SIG-M5 (cell line): Measurements from ENCODE around the gene PRR12.

Experiments used
- DNase-seq: peaks from one replicate; lab custom pipeline; 2025; lab: John Stamatoyannopoulos, UW

PRR12 gene

DNA sequence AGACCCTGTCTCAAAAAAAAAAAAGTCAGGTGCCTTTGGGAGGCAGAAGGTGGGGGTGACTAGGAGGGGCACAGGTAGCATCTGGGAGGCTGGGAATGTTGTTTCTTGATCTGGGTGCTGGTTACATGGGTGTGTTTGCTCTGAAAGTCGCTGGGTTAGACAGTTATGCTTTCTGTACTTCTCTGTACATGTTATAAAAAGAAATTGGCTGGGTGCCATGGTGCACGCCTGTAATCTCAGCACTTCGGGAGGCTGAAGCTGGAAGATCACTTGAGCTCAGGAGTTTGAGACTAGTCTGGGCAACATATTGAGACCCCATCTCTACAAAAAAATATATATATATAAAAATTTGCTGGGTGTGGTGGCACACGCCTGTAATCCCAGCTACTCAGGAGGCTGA is 25.7 kb upstream of the PRR12 start:
- DNase-seq: no peak

DNA sequence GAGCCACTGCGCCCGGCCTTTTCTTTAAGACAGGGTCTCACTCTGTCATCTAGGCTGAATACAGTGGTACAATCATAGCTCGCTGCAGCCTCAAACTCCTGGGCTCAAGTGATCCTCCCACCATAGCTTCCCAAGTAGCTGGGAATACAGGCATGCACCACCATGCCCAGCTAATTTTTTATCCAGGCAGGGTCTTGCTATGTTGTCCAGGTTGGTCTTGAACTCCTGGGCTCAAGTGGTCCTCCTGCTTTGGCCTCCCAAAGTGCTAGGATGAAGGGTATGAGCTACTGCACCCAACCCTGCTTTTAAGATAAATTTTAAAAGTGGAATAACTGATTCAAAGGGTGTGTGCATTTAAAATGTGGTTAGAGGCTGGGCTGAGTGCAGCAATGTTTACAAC is 24.7 kb upstream of the PRR12 start:
- no peak for DNase-seq

DNA sequence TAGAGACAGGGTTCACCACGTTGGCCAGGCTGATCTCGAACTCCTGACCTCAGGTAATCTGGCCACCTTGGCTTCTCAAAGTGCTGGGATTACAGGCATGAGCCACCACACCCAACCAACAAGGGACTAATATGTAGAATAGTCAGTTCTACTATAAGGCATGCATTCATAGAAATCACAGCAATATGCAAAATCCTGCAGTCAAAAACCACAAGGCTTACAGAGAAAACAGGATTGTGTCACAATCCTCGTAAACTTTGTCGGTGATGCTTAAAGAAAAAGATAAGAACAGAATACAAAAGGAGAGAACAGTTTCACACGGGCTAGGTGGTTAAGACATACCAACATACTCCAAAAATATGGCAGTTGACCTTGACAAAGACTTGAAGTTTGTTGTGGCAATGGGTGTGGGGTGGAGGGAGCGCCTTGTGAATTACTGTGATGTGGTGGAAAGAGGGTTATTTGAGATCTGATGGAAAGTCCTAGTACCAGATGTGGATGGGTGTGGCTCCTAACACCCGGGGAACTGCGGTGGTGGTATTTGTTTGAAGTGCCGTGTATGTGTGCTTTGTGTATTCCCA is 23.0 kb upstream of the PRR12 start:
- DNase-seq: no peak

DNA sequence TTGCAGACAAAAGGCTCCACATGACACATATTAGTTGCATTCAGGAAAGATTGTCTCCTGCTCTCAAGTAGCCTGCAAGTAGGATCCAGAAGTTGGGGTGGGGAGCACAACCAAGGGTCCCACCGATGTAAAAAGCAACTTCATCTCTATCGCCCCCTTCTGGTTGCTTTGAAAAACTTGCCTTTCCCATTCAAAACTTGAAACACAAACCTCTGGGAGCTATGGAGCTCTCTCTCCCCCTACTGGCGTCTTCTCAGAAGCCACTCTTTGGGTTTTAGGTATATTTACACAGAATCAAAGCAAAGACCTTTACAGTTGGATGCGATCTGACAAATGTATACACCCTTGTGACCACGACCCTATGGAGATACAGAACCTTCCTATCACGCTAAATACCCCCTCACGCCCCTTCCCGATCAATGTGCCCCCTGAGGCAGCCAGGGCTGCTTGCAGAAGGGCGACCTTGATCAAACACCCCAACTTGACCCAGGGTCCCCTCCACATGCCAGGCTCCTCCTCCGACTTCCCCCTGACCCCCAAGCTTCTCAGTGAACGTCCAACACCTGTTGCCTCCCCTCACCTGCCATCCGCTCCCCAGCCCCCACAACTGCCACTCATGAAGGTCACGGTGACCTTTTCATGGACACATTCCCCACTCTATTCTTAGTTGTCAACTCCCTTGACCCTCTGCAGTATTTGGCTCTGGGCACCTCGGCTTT is 20.7 kb upstream of the PRR12 start:
- no peak for DNase-seq

DNA sequence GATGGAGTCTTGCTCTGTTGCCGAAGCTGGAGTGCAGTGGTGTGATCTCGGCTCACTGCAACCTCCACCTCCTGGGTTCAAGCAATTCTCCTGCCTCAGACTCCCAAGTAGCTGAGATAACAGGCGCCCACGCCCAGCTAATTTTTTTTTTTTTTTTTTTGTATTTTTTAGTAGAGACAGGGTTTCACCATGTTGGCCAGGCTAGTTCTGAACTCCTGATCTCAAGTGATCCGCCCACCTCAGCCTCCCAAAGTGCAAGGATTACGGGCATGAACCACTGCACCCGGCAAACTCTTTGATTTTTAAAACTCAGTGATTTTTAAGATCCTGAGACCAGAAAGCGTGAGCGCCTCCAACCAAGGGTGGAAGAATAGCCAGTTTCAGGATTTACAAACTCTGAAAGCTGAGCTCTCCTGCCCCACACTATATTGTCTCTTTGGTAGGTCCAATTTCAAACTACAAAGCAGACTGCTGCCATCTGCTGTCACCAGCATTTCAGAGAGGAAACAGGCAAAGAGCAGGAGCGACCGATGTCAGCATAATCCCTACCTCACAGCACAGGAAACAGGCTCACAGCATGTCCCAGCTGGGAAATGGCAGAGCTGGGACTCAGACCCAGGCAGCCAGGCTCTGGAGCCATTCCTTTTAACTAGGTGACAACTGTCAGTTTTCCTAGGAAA is 19.8 kb upstream of the PRR12 start:
- no peak for DNase-seq

DNA sequence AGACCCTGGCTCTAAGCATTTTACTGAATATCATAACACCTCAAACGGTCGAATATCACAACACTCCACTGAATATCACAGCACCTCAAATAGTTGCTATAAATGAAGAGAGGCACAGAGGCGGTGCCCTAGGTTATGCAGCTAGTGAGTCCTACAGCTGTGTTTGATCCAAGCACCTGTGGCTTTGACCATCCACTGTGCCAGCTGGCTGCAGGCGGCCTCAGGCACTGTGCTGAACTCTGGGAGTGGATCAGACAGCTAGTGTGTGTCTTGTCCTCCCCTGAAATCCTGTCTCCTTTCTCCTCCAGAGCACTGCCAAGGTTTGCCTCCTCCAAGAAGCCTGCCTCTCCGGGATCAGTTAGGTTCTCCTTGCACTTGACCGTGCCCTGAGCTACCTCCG is 18.0 kb upstream of the PRR12 start:
- DNase-seq: no peak

DNA sequence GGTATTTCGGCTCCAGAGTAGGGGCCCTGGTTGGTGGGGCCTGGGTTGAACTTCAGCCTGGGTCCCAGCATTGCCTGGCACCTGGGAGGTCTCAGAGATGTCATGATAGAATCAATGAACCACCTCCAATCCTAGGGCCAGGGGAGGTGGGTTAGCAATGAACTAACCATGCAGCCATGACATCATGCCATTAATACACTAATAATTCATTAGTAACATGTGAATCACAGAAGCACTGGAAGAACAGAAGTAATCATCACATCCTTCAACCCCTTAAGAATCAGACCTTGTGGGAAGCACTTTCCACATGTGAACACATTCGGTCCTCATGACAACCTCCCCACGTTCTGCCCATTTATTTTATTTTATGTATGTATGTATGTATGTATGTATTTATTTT is 17.6 kb upstream of the PRR12 start:
- DNase-seq: no peak

DNA sequence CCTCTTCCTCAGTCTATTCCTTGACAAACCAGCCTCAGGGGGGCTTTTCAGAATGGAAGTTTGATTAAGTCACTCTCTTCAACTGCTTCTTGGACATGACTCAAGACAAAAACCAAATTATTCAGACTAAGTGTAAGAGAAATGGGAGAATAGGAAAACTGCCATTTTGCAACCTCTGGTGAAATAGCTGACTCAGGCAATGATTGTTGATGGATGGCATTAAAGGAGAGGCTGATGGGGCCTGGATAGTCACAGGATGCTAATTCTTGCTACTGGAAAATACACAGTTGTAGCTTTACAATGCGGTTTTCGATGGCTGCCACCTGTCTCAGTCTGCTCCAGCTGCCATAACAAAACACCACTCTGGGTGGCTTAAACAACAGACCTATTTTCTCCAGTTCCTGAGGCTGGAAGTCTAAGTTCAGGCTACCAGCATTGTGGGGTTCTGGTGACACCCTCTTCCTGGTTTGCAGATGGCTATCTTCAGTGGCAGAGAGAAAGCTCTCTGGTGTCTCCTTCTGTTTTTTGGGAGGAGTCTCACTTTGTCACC is 16.7 kb upstream of the PRR12 start:
- no peak for DNase-seq

DNA sequence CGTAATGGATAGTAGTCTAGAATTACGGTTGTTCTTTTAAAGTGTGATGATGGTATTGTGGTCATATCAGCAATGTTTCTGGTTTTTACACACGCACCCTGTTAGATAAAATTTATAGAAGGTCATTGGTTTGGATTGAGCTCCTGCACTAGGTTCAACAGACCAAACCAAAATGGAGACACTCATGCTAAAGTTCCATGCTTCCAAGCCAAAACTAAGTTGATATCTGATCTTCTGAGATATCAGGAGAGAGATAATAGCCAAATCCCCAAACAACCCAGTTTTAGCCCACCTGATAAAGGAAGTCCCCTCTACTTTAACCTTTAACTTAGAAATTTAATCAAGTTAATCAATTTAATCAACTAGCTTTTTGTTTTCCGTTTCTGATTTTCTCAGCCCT is 11.8 kb upstream of the PRR12 start:
- no peak for DNase-seq

DNA sequence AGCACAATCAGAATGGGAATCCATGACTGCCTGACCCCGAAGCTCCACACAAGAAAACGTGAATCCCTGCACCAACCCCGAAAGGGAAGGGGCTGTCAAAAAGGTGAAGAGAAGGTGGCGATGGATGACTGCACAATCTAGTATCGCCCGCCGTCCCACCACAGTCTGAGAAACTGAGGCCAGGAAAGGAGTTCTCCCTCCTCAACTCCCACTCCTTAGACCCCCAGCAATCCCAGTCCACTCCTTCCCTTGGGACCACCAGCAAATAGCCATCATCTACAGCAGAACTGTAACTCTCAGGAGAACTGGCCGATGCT is 11.1 kb upstream of the PRR12 start:
- DNase-seq: no peak

DNA sequence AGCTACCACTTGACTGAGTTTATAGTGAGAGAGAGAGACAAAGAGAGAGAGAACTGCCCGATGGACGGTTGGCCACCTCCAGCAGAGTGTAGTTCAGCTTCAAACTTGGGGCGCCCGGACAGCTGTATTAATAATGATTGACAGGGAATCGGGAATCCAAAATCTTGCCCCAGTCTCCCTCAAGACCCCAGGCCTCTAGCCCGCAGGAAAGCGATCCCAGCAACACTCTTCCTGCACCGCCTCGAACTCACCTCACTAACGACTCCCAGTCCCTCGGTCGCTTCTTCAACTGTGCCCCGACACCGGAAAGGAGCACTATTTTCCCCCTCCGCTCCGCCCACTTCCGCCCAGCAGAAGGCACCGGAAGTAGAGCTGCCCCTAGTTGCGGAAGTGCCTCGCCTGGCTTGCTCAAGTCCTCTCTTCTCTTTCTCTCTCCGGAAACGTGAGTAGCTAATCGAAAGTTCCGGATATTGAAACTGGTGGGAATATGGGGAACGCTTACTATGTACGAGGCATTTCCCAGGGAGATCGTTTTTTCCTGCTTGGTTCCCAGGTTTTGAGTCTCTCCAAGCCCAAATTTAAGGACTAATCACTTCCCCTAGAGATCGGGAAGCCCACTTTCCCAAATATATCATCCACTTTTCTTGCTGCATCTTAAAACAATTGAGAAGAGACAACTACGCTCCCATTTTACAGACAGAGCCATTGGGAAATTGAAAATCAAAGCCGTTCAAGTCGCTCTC is 10.5 kb upstream of the PRR12 start, which contains the start of gene NOSIP:
NOSIP (minus strand) TSS at position 293 of the 743 bp plus-strand sequence. CDS start 19,865 bp downstream, outside the sequence.
- DNase-seq: peak; percentile 47

DNA sequence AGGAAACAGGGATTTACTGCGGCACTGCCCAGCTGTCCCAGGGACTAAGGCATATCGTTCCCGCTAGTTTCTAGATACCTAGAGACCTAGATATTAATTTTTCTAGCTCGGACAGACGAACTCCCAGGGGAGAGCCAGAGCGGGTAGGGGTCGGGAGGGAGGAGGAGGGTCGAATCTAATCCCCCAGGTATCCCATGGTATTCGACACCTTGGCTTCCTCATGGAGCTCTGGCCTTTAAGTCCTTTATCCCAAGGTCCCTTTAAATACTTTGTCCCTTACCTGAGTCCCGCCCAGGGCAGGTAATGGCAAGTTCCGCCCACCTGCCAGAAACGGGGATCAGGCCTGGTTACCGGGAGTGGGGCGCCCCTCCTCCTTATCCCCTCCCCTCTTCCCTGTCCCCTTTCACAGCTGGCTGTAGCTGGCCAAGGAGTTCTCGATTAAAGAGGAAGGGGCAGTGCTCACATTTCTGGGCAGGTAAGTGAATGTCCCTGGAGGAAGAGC is 9.9 kb upstream of the PRR12 start, which contains the start of gene PRRG2:
PRRG2 (plus strand) TSS at position 310 of the 502 bp plus-strand sequence. CDS start 1,904 bp downstream, outside the sequence.
- no peak for DNase-seq

DNA sequence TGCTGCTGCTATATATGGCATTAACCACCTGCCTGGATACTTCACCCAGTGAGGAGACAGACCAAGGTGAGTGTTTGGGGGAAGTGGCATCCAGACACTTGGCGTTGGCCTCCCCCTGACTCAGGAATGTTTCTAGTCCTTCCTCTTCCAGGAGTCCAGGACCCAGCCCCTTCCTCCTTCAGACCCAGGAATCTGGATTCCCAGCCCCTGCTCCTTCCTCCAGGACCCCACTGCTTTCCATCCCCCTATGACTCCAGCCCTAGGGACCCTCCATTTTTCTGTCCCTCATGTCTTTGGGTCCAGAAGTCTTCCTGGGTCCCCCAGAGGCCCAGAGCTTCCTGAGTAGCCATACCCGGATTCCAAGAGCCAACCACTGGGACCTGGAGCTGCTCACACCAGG is 7.7 kb upstream of the PRR12 start:
- no peak for DNase-seq

DNA sequence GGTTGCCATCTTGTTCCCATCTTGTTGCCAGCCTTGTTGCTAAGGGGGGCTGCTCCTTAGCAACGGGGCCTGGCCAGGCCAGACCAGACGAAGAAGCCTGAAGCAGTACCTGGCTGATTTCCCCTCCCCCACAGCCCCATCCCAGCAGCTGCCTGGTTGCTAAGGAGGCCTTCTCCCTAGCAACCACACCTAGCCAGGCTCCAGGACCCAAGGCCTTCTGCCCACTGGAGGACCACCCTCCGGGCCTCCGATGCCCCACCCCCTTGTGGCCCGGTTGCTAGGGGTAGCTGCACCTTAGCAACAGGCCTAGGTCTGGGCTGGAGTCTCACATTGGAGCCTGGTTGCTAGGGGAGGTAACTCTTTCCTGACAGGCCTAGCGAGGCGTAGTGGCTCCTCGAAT is 6.0 kb upstream of the PRR12 start:
- DNase-seq: no peak

DNA sequence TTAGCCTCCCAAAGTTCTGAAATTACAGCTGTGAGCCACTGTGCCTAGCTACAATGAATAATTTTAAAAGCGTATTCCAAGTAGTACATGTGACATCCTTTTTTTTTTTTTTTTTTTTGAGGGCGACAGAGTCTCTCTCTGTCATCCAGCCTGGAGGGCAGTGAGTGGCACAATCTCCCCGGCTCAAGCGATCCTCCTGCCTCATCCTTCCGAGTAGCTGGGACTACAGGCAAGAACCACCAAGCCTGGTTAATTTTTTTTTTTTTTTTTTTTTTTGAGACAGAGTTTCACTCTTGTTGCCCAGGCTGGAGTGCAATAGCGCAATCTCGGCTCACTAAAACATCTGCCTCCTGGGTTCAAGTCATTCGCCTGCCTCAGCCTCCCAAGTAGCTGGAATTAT is 3.8 kb upstream of the PRR12 start:
- no peak for DNase-seq

DNA sequence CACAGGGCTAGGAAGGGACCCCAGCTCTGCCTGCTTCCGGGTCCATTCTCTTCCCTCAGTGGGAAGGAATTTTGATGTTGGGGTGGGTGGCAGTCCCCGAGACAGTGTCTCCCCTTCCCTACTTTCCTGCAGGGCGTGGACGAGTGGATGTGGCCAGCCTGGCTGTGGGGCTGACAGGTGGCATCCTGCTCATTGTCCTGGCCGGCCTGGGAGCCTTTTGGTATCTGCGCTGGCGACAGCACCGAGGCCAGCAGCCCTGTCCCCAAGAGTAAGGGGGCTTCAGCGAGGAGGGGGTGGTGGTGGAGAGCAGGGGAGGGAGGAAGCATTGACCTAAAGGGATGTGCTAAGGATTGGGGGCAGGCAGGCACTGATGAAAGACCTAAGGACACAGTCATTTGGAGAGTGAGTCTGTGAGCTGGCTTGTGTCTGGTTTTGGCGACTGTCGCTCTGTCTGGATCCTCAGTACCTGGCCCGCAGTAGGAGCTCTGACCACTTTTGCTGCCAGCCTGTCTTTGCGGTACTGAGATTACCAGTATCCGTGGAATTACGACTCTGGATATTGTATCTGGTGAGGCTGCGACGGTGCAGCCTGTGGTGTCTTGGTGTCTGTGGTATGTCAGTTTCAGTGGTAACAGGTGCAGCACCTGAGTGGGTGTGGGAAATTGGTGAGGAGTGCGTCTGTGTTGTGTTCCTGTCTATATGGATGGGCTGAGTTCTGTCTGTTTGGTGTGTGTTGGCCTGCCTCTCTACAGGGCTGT is 2.4 kb upstream of the PRR12 start:
- DNase-seq: no peak

DNA sequence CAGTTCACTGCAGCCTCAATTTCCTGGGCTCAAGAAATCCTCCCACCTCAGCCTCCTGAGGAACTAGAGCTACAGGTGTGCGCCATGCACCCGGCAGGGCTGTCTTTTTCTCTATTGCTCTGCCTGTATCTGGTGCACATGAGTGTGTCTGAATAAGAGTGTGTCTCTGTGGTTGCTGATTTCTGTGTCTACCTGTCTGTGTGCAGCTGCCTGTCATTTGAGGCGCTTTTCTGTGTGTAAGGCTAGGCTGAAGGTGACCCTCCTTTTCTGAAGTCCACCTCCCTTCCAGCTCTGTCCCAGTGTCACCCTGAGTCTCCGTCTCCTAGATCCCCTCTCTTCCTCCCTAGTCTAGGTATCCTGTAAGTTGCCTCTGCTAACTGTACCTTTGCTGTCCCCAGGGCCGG is 1.5 kb upstream of the PRR12 start:
- no peak for DNase-seq

DNA sequence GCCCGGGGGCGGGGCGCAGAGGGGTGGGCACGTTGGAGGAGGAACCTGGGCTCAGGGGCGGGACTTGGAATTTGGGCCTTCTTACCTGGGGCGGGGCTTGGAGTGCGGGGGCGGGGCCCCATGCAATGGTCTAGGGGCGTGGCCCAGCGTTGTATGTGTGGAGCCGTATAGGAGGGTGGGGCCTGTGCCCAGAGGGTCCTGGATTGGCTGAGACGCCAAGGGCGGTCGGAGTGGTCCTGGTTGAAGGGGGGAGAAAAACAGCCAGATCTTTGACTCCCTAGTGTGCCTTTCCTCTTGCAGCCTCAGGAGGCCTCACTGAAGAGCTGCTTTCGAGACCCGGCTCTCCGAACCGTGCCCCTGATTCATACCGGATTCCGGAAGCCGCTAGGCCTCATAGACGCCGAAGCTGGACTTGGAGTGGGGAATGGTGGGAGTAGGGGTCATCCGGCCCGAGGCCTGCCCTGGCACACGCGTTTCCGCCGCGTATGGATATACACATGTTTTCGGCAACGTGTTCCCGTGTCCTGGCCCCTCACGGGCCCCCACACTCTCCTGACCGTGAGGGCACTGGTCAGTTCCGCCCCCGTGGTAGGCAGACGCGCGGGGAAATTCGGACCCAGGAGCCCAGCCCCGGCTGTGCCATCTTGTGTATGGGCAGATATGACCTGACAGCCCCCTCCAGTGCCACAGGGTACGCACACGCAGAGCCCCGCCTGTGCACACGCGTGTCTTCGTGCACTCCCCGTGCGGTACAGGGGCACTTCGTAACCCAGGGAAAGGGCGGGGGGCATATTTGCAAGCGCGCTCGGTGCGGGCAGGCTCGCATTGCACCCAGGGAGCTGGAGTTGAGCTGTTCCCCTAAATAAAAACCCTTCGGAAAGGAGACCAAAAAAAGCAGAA is 661 bp upstream of the PRR12 start:
- peak; percentile 89 for DNase-seq

DNA sequence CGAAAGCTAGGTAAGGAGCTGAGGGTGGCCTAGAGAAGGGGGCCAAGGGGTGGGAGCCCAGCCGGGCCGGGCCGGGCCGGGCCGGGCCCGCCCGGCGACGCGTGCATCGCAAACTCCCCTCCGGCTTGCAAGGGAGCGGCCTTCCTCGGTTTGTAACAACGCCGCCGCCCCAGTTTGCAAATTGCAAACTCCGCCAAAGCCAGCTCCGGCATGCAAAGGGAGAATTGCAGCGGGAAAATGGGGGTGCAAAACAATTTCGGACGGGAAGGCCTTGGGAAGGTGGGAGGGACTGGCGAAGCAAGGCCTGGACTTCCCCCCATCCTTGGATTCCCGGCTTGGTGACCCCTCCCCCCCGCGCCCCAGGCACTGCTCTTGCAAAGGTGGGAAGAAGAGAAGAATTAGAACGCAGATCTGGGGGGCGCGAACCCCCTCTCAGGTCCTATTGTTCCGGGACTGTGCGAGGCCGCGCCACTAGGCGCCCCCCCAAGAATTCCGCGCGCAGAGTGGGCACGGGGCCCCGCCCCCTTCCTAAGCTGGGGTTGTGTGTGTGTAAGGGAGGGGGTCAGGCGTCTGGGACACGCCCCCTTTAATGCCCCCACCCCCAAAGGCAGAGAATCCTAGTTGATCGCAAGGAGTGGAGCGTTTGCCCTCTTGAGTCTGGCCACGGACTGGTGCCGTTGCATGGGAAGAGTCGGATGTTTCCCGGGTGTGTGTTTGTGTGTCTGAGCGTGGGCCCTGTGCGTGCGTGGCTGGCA is 926 bp downstream of the PRR12 start:
- no peak for DNase-seq
